ENCODE results near the gene XRCC4.
"Not testable (repeated sequence)": the region's sequence is repeated elsewhere in the genome, so short reads cannot be mapped to it uniquely, and the experiment has no call there.

The XRCC4 gene

DNA sequence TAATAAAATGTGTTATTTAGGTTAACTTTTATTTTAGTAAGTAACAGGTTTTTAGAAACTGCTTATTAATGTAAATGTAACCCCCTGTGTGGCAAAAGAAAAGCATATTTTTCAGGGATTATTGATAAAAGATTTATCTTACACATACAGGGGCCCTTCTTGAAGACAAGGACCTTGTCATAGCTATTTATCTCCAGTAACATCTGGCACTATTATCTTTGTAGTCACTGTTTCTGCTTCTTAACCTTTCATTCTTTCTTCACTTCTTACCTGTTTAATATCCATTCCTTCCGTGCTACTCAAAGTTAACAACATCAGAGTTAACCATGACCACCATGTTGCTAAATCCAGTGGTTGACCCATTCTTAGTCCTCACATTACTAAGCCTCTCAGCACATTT is 276.4 kb downstream of the XRCC4 start:
- no peak for DNase-seq (ENCODE audit: low read depth)

DNA sequence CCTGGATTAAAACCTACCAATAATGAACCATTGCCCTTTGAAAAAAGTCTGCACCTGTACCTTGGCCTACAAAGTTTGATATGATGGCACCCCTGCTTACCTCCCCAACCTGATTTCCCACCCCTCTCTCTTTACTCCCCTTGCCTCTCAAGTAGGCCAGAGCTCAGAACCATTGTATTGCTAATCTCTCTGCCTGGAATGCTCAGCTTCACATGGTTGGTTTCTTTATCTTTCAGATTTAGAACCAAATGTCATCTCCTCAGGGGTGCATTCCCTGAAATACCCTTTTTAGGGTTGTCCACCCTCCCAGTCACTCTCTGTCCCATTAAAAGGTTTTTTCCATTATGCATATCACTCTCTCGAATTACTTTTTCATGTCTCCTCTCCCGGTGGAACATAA is 277.6 kb downstream of the XRCC4 start:
- DNase-seq (ENCODE audit: low read depth) = no peak

DNA sequence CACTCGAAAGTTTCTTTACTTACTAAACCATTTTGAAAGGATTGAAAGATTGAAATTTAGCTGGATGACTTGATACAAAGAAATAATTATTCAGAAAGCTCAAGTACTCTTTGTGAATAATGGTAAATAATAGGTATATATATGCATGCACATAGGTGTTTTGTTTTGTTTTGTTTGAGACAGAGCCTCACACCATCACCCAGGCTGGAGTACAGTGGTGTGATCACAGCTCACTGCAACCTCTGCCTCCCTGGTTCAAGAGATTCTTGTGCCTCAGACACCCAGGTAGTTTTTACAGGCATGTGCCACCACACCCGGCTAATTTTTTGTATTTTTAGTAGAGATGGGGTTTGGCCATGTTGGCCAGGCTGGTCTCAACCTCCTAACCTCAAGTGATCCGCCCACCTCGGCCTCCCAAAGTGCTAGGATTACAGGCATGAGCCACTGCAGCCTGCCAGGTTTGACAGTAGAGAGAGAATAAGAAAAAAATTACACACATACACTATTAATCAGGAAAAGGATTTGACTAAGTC is 278.2 kb downstream of the XRCC4 start:
- DNase-seq (ENCODE audit: low read depth) = not testable (repeated sequence)

DNA sequence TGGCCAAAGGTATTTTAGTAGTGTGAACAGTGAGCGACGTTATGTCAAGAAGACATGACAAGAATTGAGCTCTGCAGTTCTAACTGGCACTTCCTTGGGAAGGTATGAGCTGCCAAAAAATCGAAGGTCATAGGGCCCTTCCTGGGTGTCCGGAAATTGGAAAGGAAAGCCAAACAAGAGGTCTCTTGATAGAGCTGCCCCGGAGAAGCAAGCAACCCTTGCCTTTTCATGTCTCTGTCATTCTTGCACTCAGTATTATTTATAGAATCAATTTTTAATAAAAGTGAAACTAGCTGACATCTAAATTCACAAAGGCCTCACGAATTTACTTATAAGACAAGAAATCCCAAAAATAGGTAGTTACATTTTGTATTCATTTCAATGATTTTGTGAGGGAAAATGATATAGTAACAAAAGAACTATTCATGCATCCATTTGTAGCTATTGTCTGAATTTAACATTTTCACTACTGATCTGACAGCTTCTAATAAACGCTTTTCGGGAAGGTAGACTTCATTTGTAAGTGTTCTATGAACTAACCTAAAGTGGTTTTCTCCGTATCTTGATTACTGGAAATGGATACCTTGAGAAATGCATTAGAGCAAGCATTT is 280.4 kb downstream of the XRCC4 start:
- DNase-seq (ENCODE audit: low read depth) = no peak

DNA sequence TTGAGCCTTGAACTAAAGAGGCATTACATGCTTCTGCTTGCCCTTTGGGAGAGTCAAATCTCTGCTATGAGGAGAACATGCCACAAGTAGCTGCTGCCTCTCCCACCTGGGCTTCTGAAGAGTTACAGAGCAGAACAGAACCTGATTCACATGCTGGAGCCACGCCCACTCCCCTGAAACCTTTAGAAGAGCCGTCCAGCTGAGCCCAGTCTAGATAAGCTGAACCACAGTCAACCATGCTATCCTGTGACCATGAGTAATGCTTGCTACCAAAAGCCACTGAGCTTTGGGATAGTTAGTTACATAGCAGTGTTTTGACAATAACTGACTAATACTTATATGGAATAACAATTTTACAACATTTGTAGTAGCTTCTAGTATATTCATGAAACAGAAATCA is 283.2 kb downstream of the XRCC4 start:
- no peak for DNase-seq (ENCODE audit: low read depth)

DNA sequence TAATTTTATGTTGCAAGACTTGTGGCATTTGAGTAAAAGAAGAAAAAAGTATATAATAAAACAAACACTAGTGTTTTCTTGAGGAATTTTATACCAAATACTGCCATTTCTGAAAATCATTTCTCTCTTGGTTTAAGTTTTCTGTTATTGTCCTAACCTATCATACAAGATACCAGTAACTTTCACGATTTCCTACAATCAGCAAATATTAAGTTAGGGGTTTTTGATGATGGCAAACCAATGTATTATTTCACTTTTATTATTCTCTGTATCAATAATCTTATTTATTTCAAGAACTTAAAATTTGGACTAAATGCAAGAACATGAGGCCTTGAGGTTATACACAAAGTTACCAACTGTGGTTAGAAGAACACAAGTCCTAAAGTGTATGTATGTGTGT is 285.2 kb downstream of the XRCC4 start:
- DNase-seq (ENCODE audit: low read depth) = no peak

DNA sequence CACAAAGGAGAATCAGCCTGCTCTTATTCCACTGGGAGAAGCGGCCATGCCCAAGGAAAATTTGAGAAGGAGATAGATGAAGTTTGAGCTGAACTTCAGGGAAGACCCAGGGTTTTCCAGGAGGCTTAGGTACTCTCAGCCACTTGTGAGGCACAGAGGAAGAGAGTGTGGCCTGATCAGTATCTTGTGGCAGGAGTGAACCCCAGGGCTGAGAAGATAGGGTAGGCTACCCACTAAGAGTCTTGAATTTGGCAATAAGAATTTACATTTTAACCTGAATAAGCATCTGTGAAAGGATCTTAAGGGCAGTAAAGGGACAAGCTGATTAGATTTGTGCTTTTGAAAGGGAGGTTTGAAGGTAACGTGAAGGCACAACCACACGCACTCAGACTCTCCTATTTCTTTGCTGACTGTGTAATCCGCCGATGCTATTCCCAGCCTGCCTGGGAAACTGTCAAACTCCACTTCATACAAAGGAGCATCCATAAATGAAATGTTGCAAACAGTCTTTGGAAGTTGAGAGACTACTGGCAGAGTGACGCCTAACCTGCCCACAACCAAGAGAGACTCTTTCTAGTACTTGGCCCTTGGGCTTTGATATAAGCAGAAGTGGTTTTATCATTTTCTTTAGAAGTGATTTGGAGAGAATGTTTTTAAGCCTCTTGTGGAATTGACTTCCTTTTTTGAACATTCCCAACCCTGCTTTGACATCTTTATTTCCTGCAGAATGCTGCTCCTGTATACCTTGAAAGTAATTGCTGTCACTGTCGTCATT is 286.0 kb downstream of the XRCC4 start:
- no peak for DNase-seq (ENCODE audit: low read depth)

DNA sequence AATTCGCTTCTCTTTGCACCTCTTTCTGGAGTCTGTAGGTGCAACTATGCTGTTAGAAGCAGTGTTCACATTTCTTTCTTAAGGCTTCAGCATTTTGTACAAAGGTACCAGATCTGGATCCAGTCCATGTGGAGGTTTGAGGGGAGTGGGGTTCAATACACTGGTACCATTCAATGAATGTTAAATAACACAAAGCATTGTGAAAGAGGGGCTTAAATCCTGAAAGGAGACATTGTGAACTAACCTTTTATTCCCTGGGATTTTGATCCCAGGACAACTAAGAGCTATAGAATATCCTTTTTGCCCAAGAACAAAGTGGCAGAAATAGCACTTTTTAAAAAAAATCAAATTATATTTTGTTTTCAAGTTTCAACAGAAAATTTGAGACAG is 286.5 kb downstream of the XRCC4 start:
- no peak for DNase-seq (ENCODE audit: low read depth)

DNA sequence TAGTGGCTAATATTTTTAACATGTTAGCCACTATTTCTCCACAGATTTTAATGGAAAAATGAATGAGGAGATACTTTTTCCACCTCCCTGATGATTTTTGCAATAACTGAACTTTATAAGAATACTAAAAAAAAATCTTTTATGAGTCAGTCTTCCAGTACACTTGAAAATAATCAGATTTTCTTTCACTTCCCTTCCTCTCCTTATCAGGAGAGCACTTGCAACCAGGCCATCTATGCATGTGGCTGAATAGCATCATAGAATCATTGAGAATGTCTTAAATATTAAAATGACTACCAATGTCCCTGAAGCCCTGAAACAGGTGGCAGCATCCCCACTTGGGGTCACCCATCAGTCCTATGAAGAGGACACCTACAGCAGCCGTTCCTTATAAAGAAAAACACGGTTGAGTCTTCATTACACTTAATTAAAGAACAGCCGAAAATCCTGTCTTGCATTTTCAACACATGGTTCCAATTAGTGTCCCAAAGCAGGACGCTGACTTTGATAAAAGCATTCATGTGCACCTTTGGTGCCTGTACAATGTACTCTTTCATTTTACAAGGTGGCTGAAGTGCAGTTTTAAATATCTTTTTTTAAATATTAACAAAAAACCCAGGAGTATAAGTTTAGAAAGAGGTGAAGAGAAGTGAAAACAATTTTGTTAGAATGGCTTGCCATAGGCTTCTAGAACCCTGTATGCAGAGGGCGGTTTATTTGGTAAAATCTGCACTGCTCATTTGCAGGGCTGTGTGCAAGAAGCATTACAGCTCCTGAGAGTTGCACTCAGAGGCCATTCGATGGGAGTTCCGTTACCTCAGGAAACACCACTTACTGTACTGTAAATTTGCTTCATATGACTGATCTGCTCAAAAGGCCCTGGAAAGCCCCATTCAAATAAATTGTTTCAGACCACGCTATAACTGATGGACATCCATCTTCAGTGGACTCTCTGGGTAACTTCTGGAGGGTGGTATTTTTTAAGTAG is 287.3 kb downstream of the XRCC4 start:
- no peak for DNase-seq (ENCODE audit: low read depth)

DNA sequence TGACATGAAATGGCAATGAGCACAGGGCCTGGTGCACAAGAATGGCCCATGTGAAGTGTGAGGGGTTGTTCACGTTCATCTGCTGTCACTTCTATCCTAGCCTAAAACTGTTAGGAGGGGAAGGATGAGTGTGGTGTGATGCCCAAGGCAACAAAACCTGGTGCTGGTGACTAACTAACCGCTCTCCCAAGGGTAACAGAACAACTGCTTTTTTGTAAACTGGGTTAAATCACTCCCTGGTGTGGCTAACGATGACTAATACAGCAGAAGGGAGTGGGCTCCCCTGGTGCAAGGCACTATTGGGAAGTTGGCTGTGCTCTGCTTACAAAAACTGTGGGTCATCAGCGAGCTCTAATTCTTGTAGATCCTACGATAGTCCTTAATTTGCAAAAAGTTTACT is 291.0 kb downstream of the XRCC4 start:
- DNase-seq (ENCODE audit: low read depth) = peak; percentile 27

DNA sequence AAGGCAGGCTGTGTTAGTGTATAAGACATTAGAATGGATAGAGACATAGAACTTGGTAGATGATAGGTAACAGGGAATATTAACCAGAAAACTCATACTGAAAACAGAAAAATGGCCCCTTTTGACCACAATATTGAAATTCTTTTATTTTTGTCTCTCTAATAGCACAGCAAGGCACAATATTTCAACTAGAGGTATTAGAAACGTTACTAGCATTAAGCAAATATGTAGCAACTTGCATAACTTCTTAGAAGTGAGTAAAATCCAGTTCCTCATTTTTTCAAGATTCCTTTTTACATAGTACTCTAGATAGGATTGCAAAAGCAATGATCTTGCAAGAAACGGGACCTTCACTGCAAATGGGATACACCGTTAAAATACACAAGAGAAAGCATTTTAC is 291.5 kb downstream of the XRCC4 start:
- no peak for DNase-seq (ENCODE audit: low read depth)

DNA sequence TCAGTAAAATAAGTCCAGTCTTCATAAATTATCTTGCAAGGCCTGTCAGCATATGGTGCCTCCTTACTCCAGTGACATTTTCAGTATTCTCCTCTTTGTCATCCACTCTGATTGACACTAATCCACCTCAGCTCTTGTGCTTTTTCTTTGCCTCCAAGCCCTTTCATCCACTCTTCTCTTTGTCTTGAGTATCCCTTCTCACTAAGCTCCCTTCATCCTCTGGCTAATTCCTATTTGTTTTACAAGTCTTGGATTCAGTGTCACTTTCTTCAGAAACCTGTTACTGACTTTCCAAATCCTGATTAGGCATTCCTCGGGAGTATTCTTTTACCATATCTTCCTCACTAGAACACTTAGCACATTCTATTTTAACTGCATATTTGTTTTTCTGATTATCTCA is 293.6 kb downstream of the XRCC4 start:
- no peak for DNase-seq (ENCODE audit: low read depth)

DNA sequence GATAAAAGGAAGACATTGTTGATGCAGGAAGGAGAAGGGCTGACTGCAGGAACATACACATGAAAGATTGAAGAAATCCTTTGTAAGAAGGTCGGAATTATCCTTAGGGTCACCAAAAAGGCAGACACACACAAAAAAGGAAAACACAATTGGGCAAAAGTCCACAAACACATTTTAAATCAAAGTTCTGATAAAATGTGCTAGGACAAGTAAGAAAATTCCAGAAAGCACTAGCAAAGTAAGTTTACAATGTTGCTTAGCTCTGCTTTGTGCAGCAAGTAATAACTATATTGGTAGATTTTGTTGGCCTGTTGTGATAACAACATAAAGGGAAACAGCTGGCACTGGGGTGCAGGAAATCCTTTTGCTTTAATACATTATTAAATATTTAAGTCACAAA is 294.4 kb downstream of the XRCC4 start:
- DNase-seq (ENCODE audit: low read depth) = no peak

DNA sequence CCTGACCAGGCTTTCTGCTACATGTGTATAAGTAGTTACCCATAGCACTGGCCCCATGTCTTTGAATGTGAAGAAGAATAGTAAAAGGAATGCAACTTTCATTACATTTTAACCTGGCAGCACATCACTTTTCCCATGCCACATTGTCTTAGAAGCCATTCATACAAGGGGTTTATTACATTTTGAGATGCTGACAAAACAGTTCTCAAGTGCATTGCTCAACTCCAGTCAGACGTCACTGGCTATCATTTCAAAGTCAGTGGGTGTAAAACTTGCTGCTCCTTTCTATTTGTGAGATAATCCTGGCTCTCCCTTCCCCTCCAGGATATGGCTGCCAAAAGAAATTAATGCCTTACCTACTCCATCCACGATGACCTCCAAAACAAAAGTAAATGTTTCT is 297.2 kb downstream of the XRCC4 start:
- DNase-seq (ENCODE audit: low read depth) = no peak

DNA sequence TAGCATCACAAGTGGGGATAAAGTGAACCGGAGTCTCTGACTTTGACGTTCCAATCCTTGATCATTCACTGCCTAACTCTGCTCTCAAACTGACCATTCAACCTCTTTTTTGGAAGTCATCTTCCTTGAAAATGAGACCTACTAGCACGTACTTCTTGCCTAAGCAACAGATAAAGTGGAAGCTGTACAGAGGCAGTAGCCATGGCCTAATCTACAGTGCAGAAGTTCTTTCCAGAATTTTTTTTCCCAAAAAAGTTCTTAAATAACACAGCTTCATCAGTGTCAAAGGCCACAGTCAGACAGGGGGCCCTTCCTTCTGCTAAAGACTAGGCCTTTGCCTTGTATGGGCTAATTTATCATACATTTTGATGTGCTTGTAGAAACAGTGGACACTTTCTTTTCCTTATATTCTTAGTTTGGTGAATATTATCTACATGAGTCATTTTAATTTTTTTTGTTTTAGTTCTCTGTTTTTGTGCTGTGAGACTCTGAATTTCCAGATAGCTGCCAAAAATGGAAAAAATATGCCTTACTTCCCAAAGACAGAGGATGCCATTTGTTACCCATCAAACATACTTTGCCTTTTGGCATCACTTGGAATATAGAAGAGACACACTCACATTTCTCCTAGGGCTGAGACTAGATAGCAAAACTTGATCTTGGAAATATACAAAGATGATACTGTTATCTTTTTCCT is 297.9 kb downstream of the XRCC4 start:
- DNase-seq (ENCODE audit: low read depth) = no peak

DNA sequence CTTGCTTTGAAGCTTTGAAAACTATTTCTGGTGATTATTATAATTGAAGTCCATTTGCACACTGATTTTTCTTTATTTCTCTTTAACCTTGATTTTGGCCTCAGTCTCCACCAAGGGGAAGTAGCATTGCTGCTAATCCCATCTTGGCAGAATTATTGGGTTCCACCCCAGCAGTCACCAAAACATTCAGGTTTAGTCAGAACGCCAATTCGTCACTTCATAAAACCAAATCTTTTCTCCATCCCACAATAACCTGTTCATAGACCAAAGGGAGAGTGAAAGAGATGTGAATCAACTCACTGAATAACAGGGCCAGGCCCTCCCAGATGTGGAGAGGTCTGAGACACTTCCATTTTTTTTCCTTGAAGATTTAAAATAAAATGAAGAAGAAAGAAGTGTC is 299.1 kb downstream of the XRCC4 start:
- DNase-seq (ENCODE audit: low read depth) = no peak

DNA sequence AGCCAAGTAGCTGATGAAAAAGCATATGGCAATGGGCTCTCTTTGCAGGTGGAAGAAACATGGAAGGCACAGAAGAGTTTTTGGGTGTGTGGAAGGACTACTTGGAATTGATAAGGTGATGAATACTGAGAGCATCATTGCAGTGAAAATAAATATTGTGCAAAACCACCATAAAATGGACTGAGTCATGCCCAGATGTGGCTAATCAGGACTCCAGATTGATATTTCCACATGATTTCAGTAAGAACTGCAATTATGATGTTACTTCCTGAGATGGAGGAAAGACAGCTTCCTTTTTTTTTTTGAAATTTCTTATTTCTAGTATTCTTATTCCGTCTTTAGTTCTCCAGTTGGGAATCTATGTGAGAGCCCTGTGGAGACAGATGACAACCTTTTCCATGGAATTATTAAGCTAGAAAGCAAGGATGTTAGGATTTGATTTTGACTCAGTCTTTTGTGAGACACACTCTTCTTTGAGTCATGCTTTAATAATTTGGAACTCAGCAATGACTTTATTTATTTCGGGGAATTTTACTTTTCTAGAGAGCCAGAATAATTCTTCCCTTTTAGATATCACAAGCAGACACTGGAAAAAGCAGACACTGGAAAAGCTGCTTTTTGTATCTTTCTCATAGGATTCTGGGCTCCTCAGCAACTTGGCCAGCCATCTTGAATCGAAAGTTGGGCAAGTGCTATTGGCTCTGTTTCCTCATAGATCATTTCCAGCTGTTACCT is 300.0 kb downstream of the XRCC4 start:
- peak; percentile 18 for DNase-seq (ENCODE audit: low read depth)

DNA sequence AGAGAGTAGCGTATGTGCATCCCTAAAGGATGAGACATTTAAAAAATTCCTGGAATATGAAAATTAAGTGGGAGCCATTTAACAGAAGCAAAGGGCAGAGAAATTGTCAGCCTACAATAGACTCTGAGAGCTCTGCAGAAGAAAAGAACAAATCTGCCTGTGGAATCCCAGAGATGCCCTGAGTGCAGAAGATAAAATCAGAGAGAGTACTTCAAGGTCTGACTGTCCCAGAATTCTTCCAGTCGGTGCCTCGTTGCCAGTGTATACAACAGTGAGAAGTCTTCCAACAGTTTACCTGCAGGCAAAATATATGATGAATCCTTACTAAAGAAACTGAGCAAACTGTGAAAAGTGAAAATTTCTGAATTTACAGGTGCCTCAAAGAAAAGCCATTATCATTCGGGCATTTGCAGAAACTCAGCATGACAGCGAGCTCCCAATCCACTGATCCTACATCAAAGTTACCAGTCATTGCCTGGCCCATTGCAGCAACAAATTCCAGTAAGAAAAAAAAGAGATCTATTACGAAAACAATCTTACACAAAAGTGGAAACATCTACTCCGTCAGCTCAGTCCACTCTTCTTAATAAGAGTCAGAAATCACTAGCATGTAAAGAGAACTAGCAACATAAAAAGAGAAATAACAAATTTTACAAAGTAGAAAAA is 301.4 kb downstream of the XRCC4 start:
- DNase-seq (ENCODE audit: low read depth) = no peak

DNA sequence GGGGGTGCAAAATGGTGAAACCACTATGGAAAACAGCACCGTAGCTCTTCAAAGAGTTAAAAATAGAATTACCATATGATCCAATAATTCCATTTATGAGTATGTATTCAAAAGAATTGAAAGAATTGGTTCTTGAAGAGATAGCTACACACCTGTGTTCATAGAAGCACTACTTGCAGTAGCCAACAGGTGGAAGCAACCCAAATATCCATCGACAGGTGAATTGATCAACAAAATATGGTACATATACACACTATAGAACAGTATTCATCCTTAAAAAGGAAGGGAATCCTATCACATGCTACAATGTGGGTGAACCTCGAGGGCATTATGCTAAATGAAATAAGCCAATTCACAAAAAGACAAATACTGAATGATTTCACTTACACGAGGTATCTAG is 308.5 kb downstream of the XRCC4 start:
- DNase-seq (ENCODE audit: low read depth) = no peak

DNA sequence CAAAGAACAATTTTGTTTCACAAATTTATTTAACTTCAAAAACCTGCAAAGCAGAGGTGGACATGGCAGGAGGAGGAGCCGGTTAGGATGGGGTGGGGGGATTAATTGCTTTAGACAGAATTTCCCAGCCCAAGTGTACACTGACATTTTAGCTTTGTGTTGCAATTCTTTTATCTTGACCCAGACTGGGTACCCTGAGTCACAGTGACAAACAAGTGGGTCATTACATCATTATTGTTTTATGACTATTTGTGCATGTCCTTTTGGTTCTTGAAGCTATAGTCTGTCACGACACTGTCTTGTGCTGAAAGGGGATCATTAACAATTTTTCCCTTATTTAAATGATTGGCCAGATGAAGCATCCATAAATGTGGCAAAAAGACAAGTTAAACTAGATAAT is 309.7 kb downstream of the XRCC4 start:
- no peak for DNase-seq (ENCODE audit: low read depth)

DNA sequence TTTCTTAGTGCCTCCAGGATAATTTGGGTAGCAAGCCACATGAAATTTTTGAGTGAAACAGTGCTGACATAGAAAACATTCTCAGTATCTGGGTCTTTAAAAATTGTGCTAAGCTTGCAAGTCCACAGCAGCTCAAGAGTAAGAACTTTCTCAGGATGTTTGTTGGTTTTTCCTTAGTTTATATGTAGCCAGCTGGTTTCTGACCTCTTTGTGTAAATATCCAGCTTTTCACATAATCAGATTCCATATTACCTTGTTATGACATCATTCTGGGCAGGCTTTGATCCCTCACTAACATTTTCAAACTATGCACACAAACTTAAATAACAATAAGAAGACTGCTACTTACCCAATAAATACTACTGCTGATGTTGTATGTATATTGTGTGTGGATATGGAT is 311.3 kb downstream of the XRCC4 start:
- DNase-seq (ENCODE audit: low read depth) = no peak

Measured in non-pigmented ciliary epithelial cell (primary cell).